Naive thymus-derived CD4-positive, alpha-beta T cell (primary cell): ENCODE measurements around the gene RRN3. TPM values are rescaled to one million over a fixed set of nuclear protein-coding genes. Genes with fewer than 3 reads are reported as not detected.
"Not testable (repeated sequence)": the region's sequence is repeated elsewhere in the genome, so short reads cannot be mapped to it uniquely, and the experiment has no call there.

Experiments used
- ATAC-seq: fragments of 150-1000 bp; cut with Tn5 transposase; 2 replicates; pipeline ENCODE4 v1.10.0; 2021; ENCODE audit warnings: mild to moderate bottlenecking, moderate library complexity
- CTCF ChIA-PET: fragments of 350-600 bp; sonication (Branson Sonifier 250); formaldehyde crosslinking; loops from one replicate; lab custom pipeline; 2021; ENCODE audit warnings: antibody characterized with exemption; lab: Charles Lee
- POLR2A ChIA-PET: fragments of 350-600 bp; sonication (Branson Sonifier 250); formaldehyde crosslinking; loops from one replicate; lab custom pipeline; 2021; ENCODE audit warnings: antibody characterized with exemption, inconsistent platforms; lab: Charles Lee
- DNase-seq, 9 donors: peaks; one replicate each; pipeline versions ENCODE4 v3.0.0 to v3.0.0-alpha.2; 2020 to 2022; ENCODE audit warnings: mixed read lengths in 1 of 9
- H3K27ac ChIP-seq: one replicate; pipeline ENCODE4 v1.7.0; 2013; ENCODE audit warnings: mild to moderate bottlenecking, low read depth, low read length, moderate library complexity
- H3K27me3 ChIP-seq, 2 donors: one replicate each; pipeline ENCODE4 v1.7.0; 2013; ENCODE audit warnings: low read length in 2 of 2, mild to moderate bottlenecking in 2 of 2, moderate library complexity in 2 of 2; ENCODE audit not compliant: control insufficient read depth in 2 of 2, insufficient read depth in 2 of 2
- H3K36me3 ChIP-seq, 3 experiments: 1 replicate in 2 of 3; 2 replicates in 1 of 3; pipeline ENCODE4 v1.7.0; 2013; ENCODE audit warnings: low read length in 3 of 3, mild to moderate bottlenecking in 3 of 3, moderate library complexity in 1 of 3; ENCODE audit not compliant: insufficient read depth in 3 of 3, control insufficient read depth in 2 of 3
- H3K4me1 ChIP-seq, 2 donors: one replicate each; pipeline ENCODE4 v1.7.0; 2013; ENCODE audit warnings: low read length in 2 of 2, mild to moderate bottlenecking in 2 of 2, moderate library complexity in 1 of 2; ENCODE audit not compliant: control insufficient read depth in 2 of 2, insufficient read depth in 2 of 2
- H3K4me3 ChIP-seq: 2 replicates; pipeline ENCODE4 v1.7.0; 2013; ENCODE audit warnings: mild to moderate bottlenecking, low read length
- H3K9me3 ChIP-seq, 3 experiments: 1 replicate in 2 of 3; 2 replicates in 1 of 3; pipeline ENCODE4 v1.7.0; 2013; ENCODE audit warnings: low read length in 3 of 3; ENCODE audit not compliant: control insufficient read depth in 2 of 3
- H3K27ac Mint-ChIP-seq, 9 donors: one replicate each; pipeline ENCODE4 v1.8.0; 2020 to 2022; ENCODE audit warnings: mixed read lengths in 9 of 9, mild to moderate bottlenecking in 8 of 9, moderate library complexity in 5 of 9, inconsistent platforms in 2 of 9
- H3K27me3 Mint-ChIP-seq, 5 donors: one replicate each; pipeline ENCODE4 v1.8.0; 2021 to 2022; ENCODE audit warnings: mixed read lengths in 5 of 5, mild to moderate bottlenecking in 1 of 5
- H3K36me3 Mint-ChIP-seq, 5 donors: one replicate each; pipeline ENCODE4 v1.8.0; 2020 to 2022; ENCODE audit warnings: mixed read lengths in 5 of 5, mild to moderate bottlenecking in 3 of 5, inconsistent platforms in 1 of 5
- H3K4me1 Mint-ChIP-seq, 7 donors: one replicate each; pipeline ENCODE4 v1.8.0; 2020 to 2022; ENCODE audit warnings: mixed read lengths in 7 of 7, mild to moderate bottlenecking in 3 of 7, inconsistent platforms in 1 of 7
- H3K4me3 Mint-ChIP-seq, 10 donors: one replicate each; pipeline ENCODE4 v1.8.0; 2020 to 2022; ENCODE audit warnings: mild to moderate bottlenecking in 10 of 10, mixed read lengths in 10 of 10, moderate library complexity in 6 of 10, inconsistent platforms in 2 of 10
- H3K9me3 Mint-ChIP-seq, 11 donors: one replicate each; pipeline ENCODE4 v1.8.0; 2020 to 2022; ENCODE audit warnings: mixed read lengths in 11 of 11, mild to moderate bottlenecking in 4 of 11, inconsistent platforms in 1 of 11, moderate library complexity in 1 of 11
- intact Hi-C, 2 donors: fragments of 100-400 bp; cut with micrococcal nuclease; formaldehyde crosslinking; loops; one replicate each; pipeline ENCODE4 v1.15.1; 2023
- polyA plus RNA-seq, 2 donors: library from polyadenylated mRNA; unstranded; fragments of 300-500 nt; fragmentation: Illumina TruSeq; gene quantifications; one replicate each; pipeline ENCODE4 v1.2.3, GENCODE V29; 2021
- total RNA-seq, 6 experiments: library from RNA in 5 of 6; stranded (reverse) in 5 of 6; gene quantifications; 1 replicate in 5 of 6; 2 replicates in 1 of 6; pipeline ENCODE4 v1.2.3 and lab custom pipeline; 2021 to 2026

The RRN3 gene, protein sequence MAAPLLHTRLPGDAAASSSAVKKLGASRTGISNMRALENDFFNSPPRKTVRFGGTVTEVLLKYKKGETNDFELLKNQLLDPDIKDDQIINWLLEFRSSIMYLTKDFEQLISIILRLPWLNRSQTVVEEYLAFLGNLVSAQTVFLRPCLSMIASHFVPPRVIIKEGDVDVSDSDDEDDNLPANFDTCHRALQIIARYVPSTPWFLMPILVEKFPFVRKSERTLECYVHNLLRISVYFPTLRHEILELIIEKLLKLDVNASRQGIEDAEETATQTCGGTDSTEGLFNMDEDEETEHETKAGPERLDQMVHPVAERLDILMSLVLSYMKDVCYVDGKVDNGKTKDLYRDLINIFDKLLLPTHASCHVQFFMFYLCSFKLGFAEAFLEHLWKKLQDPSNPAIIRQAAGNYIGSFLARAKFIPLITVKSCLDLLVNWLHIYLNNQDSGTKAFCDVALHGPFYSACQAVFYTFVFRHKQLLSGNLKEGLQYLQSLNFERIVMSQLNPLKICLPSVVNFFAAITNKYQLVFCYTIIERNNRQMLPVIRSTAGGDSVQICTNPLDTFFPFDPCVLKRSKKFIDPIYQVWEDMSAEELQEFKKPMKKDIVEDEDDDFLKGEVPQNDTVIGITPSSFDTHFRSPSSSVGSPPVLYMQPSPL
- total RNA-seq (10 to 100 TPM; 27.3 to 46.9 (median 40.4) TPM), polyA plus RNA-seq (10 to 100 TPM; 29.0 to 36.5 TPM), total RNA-seq (lab: John Stamatoyannopoulos, UW) (52.2 reads per million, percentile 72 among the genes with 10 or more reads in this experiment)

DNA sequence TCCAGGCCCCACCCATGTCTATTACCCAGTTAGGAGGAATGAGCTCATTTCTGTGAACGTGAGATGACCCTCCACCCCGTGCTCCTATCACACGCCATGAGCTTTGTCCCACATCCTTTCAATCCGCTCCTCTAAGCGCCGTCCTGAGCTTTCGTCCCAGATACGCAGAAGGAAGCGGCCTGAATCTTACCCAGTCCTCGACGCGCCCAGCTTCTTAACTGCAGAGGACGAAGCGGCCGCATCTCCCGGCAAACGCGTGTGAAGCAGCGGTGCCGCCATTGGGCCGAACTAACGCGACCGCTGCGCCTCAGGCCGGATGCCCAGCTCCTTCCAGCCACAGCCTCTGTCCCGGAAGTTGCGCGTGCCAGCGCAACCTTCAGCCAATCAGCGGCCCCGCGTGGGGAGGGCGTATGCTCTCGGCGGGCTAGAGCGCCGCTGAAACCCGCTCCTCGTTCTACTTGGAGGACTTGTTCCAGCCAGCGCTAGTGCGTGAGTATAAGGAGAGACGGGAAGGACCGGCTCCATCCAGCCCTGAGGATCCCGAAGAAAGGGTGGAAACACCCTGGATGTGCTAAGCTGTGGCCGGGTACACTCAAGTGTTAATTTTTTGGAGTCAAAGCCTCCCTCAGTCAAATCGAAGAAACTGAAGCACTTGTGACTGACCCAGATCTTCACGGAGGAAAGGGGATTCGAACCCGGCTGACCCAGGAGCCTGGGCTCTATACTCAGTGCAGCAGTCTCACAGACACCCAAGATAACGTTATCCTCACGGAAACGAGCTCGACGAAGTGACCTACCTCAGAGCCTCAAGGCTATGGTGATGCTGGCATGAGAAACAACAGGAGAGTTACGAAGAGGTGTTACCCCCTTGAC is at the start of gene RRN3:
RRN3 (minus strand) TSS at position 318 of the 873 bp plus-strand sequence; CDS start at position 279, 39 bp downstream.
- intact Hi-C loops: loop anchor here (1.0 to 10.0 kb wide), 2 partner anchors 38 to 131 kb away; partner anchors contain the start of gene NTAN1 (in 2 of the 2)
- H3K4me1 ChIP-seq, H3K9me3 ChIP-seq, H3K36me3 Mint-ChIP-seq, H3K27me3 ChIP-seq, H3K9me3 Mint-ChIP-seq, H3K36me3 ChIP-seq, CTCF ChIA-PET, H3K27me3 Mint-ChIP-seq: not testable (repeated sequence)
- Mint-ChIP-seq H3K4me3 (peak within 1 kb of the TSS; percentile 97 to 99 (median 98)), H3K27ac (peak within 1 kb of the TSS; percentile 93 to 98 (median 96)), H3K4me1 (peaks cover 17 to 36% (median 28%) of the 10 kb centered on the region in 7 donors)
- DNase-seq (peak; percentile 68 to 87 (median 77)), ATAC-seq (peak; percentile 99)
- POLR2A ChIA-PET: interaction anchor here (0.6 to 1.1 kb wide), 2 partner anchors 38 to 465 kb away, joined by 3 read pairs; partner anchors contain the start of gene NTAN1
- H3K4me3 ChIP-seq: peak within 1 kb of the TSS; percentile 87
- H3K27ac ChIP-seq: peak within 1 kb of the TSS; percentile 79

DNA sequence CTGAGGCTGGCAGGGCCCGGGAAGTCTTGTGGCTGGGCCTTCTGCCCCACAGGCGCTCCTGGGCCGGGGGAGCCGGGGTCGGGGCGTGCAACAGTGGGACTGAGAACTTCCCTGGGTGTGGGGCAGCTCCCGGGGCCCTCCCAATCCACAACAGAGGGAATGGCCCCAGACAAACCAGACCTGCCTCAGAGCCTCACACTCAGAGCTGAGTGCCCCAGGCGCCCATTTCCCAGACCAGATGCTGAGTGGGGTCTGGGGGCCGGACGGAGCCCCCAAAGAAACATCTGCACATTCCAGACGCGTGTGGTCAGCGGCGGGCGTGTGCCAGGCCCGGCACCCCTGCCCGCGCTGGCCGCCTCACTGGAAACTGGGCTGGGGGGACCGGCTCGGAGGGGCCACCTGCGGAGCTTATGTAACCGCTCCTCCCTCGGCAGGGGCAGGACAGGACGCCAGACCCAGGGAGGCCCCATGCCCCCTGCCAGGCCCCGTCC is 49.6 kb upstream of the RRN3 start:
- H3K4me1 ChIP-seq, H3K4me3 Mint-ChIP-seq, H3K27me3 Mint-ChIP-seq, POLR2A ChIA-PET, H3K9me3 ChIP-seq, H3K4me3 ChIP-seq, H3K27ac ChIP-seq, ATAC-seq, H3K36me3 ChIP-seq, H3K9me3 Mint-ChIP-seq, H3K27me3 ChIP-seq, DNase-seq, CTCF ChIA-PET, H3K27ac Mint-ChIP-seq, H3K36me3 Mint-ChIP-seq, intact Hi-C loops: not testable (repeated sequence)
- H3K4me1 Mint-ChIP-seq: peaks cover 0 to 16% (median 3%) of the 10 kb centered on the region in 7 donors

DNA sequence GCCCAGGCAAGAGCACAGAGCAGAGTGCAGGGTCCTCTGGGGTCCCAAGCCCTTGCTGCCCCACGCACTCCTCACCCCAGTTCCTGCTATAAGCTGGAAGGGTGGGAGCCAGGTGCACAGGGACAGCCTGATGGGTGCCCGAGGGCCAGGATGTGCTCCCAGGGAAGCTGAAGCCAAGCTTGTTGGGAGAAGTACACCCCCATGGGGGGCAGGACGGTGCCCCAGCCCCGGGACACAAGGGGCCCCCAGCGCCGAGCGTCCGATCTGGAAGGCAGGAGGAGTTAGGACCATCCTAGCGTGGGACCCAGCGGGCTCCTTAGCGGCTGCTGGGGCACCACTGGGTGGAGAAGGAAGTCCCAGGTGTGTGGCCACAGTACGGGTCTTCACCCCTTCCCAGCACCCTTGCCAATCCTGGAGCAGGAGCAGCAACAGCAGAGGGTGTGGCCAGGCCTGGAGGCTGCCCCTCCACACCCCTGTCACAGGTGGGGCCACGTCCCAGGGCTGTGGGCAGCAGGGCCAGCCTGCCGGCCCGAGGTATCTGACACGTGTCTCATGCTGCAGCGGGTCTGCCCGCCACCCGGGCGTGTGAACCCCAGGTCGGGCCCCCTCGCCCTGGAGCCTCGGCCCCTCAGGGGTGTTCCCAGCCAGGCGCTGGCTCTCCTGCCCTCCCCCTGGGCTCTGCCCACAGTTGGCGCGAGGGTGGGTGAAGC is 49.0 kb upstream of the RRN3 start:
- CTCF ChIA-PET, H3K27me3 Mint-ChIP-seq, POLR2A ChIA-PET, H3K4me3 Mint-ChIP-seq, intact Hi-C loops, H3K27ac Mint-ChIP-seq, H3K36me3 Mint-ChIP-seq, H3K27ac ChIP-seq, H3K27me3 ChIP-seq, H3K9me3 Mint-ChIP-seq, H3K4me1 ChIP-seq, H3K36me3 ChIP-seq, DNase-seq, ATAC-seq, H3K9me3 ChIP-seq, H3K4me3 ChIP-seq: not testable (repeated sequence)
- peaks cover 0 to 16% (median 3%) of the 10 kb centered on the region in 7 donors for H3K4me1 Mint-ChIP-seq

DNA sequence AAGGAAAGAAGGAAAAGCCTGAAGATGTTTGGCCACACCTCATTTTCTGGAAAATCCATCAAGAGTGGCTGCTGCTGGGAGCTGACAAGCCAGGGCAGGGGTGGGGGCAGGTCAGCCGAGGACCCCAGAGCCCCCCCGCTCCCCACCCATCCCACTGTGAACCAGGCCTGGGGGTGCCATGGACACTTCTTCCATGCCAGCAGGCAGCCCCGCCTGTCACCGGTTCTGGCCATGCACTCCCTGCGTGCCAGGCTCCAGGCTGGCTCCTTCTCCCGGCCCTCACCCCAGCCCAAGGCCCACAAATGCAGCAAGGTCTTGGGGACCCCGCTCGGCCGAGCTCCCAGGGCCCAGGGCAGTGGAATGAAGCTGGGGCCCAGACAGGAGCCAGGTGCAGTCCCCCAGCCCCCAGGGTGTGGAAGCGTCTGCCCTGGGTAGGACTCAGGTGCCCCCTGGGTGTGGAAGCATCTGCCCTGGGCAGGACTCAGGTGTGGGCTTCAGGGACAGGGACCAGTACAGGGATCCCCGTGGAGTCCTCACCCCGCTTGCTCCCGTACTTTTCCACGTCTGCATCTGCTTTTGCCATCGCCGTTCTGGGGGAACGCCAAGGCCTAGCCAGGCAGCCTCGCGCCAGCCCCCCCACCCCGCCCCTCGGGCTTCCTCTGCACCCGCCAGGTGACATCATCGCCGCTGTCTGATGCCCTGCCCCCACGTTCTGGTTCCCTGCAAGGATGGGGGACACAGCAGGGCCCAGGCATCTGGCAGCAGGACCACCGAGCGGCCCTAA is 48.2 kb upstream of the RRN3 start:
- H3K27ac ChIP-seq, ATAC-seq, POLR2A ChIA-PET, H3K27me3 Mint-ChIP-seq, DNase-seq, H3K4me3 Mint-ChIP-seq, H3K36me3 ChIP-seq, H3K4me1 ChIP-seq, H3K9me3 ChIP-seq, H3K27me3 ChIP-seq, CTCF ChIA-PET, H3K4me3 ChIP-seq, H3K9me3 Mint-ChIP-seq, H3K36me3 Mint-ChIP-seq, H3K27ac Mint-ChIP-seq, intact Hi-C loops: not testable (repeated sequence)
- H3K4me1 Mint-ChIP-seq: peaks cover 0 to 15% (median 3%) of the 10 kb centered on the region in 7 donors

DNA sequence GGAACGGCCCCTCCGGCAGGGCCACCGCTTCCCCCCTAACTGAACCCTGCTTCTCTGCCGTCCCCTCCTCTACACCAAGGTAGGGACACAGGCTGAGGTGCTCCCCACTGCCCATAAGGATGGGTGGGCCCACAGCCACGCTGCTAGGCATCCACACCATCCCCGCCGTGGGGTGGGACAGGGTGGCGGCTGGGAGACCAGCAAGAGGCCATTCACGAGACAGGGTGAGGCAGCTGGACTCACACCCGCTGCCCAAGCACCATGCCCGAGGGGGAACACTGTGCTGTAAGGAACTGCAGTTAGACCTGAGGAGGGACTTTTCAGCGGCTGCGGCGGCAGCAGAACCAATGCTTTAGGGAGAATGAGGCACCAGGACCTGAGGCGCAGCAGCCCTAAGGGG is 47.5 kb upstream of the RRN3 start:
- H3K9me3 Mint-ChIP-seq: no peaks in the 10 kb centered on the region
- no peaks in the 10 kb centered on the region for H3K36me3 Mint-ChIP-seq
- H3K27ac Mint-ChIP-seq: no peak overlapping the region
- no peaks in the 10 kb centered on the region for H3K4me1 ChIP-seq
- H3K4me3 Mint-ChIP-seq: no peak overlapping the region
- no peaks in the 10 kb centered on the region for H3K36me3 ChIP-seq
- DNase-seq (no peak), ATAC-seq (no peak)
- no peaks in the 10 kb centered on the region for H3K27me3 Mint-ChIP-seq
- peaks cover 0 to 12% (median 3%) of the 10 kb centered on the region in 7 donors for H3K4me1 Mint-ChIP-seq
- POLR2A ChIA-PET: no interaction called here
- no peaks in the 10 kb centered on the region for H3K27me3 ChIP-seq
- H3K9me3 ChIP-seq: no peaks in the 10 kb centered on the region
- no peak overlapping the region for H3K4me3 ChIP-seq
- CTCF ChIA-PET: no interaction called here
- intact Hi-C loops: no loop called here
- H3K27ac ChIP-seq: no peak overlapping the region
